DMS 273 (cell line): Measurements from ENCODE around the gene FICD.
A peak's percentile ranks its signal among the peaks of the same experiment; 100 is the strongest.
"Not testable (repeated sequence)": the region's sequence is repeated elsewhere in the genome, so short reads cannot be mapped to it uniquely, and the experiment has no call there.

ENCODE experiments used
- DNase-seq: peaks from one replicate; lab custom pipeline; 2025; ENCODE audit not compliant: unreplicated experiment; lab: John Stamatoyannopoulos, UW

Gene FICD

GRCh38 chr12:108531929-108532848 is 17.1 kb downstream of the FICD start:
- DNase-seq, result peak; percentile 81

- no peak for DNase-seq
Observed at GRCh38 chr12:108538146-108538545, 23.1 kb downstream of the FICD start.

GRCh38 chr12:108538616-108539195 is 23.6 kb downstream of the FICD start:
- no peak for DNase-seq

GRCh38 chr12:108542320-108542719 is 27.2 kb downstream of the FICD start:
- no peak for DNase-seq

GRCh38 chr12:108543652-108544051 is 28.6 kb downstream of the FICD start:
- no peak for DNase-seq

- no peak for DNase-seq
Observed at GRCh38 chr12:108547686-108548085, 32.6 kb downstream of the FICD start.

GRCh38 chr12:108548954-108549521 is 34.0 kb downstream of the FICD start:
- DNase-seq, result no peak

GRCh38 chr12:108551535-108551934 is 36.5 kb downstream of the FICD start:
- no peak for DNase-seq

GRCh38 chr12:108553799-108554198 is 38.7 kb downstream of the FICD start:
- no peak for DNase-seq

- not testable (repeated sequence) for DNase-seq
Observed at GRCh38 chr12:108555383-108555782, 40.3 kb downstream of the FICD start.

GRCh38 chr12:108559007-108559655 is 44.1 kb downstream of the FICD start:
- DNase-seq, result no peak

- peak; percentile 18 for DNase-seq
Observed at GRCh38 chr12:108559748-108560147, 44.7 kb downstream of the FICD start.

GRCh38 chr12:108560321-108560721 is 45.2 kb downstream of the FICD start:
- peak; percentile 32 for DNase-seq

GRCh38 chr12:108560752-108561719 is 46.0 kb downstream of the FICD start, which contains the start of gene SART3:
Gene SART3 (minus strand): TSS chr12:108561173. CDS start chr12:108561154, 19 bp downstream.
- DNase-seq, result peak; percentile 92

- DNase-seq, result no peak
Observed at GRCh38 chr12:108561852-108562347, 46.8 kb downstream of the FICD start.

- peak; percentile 98 for DNase-seq
Observed at GRCh38 chr12:108562348-108563135, 47.5 kb downstream of the FICD start, which contains the start of gene ISCU. Gene ISCU (plus strand): TSS chr12:108562596. CDS start chr12:108562623, 27 bp downstream.

GRCh38 chr12:108563136-108563803 is 48.2 kb downstream of the FICD start:
- peak; percentile 93 for DNase-seq

GRCh38 chr12:108563804-108564151 is 48.7 kb downstream of the FICD start:
- no peak for DNase-seq

- peak; percentile 36 for DNase-seq
Observed at GRCh38 chr12:108564724-108565123, 49.6 kb downstream of the FICD start.
